Astrocyte of the cerebellum (primary cell): ENCODE results near the gene TIAM2.
"Not testable (repeated sequence)": the region's sequence is repeated elsewhere in the genome, so short reads cannot be mapped to it uniquely, and the experiment has no call there.

ENCODE experiments used
- DNase-seq: peaks from one replicate; pipeline ENCODE4 v3.0.0-alpha.2; 2011; ENCODE audit warnings: low read depth
- H3K4me3 ChIP-seq: 2 replicates; pipeline ENCODE4 v1.5.1; 2011; ENCODE audit warnings: mild to moderate bottlenecking, low read depth, low read length, moderate library complexity
- CTCF ChIP-seq: IDR thresholded peaks from 2 replicates; pipeline ENCODE4 v1.5.1; 2012; ENCODE audit warnings: low read length, low read depth, moderate library complexity, mild to moderate bottlenecking; ENCODE audit errors: missing control alignments
- in situ Hi-C: cut with HindIII; loops from 2 replicates; pipeline ENCODE4 v1.10.0; 2017; ENCODE audit warnings: low sequenced_read_pairs

The TIAM2 gene

DNA sequence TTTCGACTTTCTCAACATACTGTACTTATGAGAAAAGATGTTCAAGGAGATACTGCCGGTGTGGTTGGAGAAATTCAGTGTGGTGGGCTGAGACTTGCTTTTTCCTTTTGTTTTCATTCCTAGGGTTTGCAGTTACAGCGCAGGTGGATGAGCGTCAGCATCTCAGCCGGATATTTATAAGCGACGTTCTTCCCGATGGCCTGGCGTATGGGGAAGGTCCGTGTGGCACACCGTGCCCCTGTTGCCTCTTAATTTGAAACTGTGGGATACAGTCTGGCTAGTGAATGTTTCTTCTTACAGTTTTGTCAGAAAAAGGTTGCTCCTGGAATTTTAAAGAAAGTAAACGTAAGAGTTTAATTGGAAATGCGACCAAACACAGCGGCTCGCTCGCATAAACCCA lies 187.0 kb downstream of the TIAM2 start:
- in situ Hi-C loops, result no loop called here
- H3K4me3 ChIP-seq, result no peak overlapping the region
- no peak for DNase-seq
- no peak for TF ChIP-seq CTCF

GRCh38 chr6:155183095-155183494 lies 188.0 kb downstream of the TIAM2 start:
- in situ Hi-C loops, result no loop called here
- TF ChIP-seq CTCF, result no peak
- no peak overlapping the region for H3K4me3 ChIP-seq
- DNase-seq, result no peak

GRCh38 chr6:155185041-155185440 lies 189.9 kb downstream of the TIAM2 start:
- H3K4me3 ChIP-seq, in situ Hi-C loops, DNase-seq: not testable (repeated sequence)

DNA sequence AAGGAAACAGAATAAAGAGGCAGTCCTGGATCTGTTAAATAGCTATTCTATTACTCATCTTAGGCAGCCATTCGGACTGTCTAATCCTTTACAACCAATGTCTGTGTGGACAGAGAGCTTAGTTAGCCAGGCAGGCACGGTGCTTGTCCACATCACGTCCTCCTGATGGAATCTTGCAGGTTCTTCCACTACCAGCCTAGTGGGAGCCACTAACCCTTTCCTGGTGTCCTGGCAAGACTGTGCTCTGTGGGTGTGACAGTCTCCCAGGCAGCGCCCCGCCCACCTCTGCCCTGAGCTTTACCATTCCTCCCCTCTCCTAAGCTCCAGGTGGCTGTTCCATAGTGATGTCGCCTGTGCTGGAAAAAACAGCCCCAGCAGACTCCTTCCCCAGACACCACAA lies 190.4 kb downstream of the TIAM2 start:
- no peak for DNase-seq
- no peak overlapping the region for H3K4me3 ChIP-seq
- in situ Hi-C loops, result no loop called here
- no peak for TF ChIP-seq CTCF

- TF ChIP-seq CTCF, result no peak
- in situ Hi-C loops, result no loop called here
- DNase-seq, result no peak
- no peak overlapping the region for H3K4me3 ChIP-seq
Measured at GRCh38 chr6:155186052-155186658, 191.0 kb downstream of the TIAM2 start.

DNA sequence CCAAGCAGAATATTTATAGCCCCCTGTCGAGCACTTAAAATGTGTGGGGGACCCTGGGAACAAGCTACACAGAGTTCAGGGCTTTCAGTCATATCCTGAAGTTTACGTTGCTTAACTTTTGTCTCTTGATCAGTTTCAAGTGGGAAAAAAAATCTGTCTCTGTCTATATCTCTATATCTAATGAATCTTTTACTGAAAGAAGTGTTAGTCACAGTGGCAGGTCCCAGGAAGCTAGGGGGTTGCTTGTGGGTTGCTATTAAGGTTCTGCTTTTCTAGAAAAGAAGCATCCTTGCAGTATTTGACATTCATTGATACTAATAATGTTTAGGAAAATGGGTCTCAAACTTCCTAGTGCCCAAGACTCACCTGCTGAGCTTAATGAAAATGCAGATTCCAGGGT lies 192.0 kb downstream of the TIAM2 start:
- H3K4me3 ChIP-seq, result no peak overlapping the region
- no peak for DNase-seq
- TF ChIP-seq CTCF, result no peak
- in situ Hi-C loops, result no loop called here

DNA sequence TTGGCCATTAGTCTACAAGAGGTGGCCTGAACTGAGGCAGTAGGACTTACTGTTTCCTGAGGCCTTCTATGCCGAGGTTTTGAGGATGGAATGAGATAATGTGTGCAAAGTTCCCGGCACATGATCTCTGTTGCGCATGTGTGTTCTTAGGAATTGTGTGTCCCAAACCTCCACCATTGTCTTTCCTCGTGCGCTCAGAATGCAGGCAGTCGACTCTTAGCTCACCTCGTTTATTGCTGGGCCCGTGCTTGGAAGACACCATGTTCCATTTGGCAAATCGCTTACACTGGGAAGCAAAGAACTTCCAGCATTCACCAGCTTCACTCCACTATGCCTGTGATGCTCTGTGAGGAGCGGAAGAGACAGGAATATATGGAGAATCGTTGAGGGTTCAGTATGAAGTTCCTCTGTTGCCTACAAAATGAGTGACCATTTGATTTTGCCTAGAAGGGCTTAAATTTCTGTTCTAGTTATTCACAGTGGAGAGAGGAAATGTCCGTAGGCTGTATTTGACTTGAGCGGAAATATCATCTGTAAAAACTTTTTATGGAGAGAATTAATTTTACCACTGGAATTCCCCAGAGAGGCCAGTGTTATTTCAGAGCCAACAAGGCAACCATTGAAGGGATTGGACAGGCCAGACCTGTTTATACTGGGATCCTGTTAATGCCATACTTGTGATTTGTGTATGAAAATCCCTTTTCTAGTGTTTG lies 193.0 kb downstream of the TIAM2 start:
- no peak for DNase-seq
- in situ Hi-C loops, result no loop called here
- H3K4me3 ChIP-seq, result no peak overlapping the region
- TF ChIP-seq CTCF, result no peak
